GM15510 (cell line): ENCODE measurements around the gene GMDS.

ENCODE experiments used
- POLR2A ChIP-seq: IDR thresholded peaks from 3 replicates; pipeline ENCODE4 v1.6.1; 2011; ENCODE audit warnings: borderline replicate concordance; ENCODE audit not compliant: insufficient read length; ENCODE audit errors: extremely low read depth

The GMDS gene

GRCh38 chr6:2086326-2086965 lies 159.0 kb downstream of the GMDS start:
- TF ChIP-seq POLR2A = no peak

GRCh38 chr6:2085657-2086056 lies 159.7 kb downstream of the GMDS start:
- TF ChIP-seq POLR2A = no peak

GRCh38 chr6:2081155-2082138 lies 164.0 kb downstream of the GMDS start:
- TF ChIP-seq POLR2A = no peak

GRCh38 chr6:2078888-2079287 lies 166.5 kb downstream of the GMDS start:
- no peak for TF ChIP-seq POLR2A

DNA sequence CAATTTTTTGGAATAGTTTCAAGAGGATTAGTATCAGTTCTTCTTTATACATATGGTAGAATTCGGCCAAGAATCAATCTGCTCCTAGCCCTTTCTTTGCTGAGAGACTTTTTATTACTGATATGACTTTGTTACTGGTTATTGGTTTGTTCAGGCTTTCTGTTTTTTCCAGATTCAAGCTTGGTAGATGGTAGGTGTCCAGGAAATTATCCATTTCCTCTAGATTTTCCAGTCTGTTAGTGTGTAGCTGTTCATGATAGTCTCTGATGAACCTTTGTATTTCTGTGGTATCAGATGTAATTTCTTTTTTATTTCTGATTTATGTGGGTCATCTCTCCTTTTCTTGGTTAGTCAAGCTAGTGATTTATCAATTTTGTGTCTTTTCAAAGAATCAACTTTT lies 167.6 kb downstream of the GMDS start:
- TF ChIP-seq POLR2A = no peak

- TF ChIP-seq POLR2A = no peak
Measured at GRCh38 chr6:2073476-2073875, 171.9 kb downstream of the GMDS start.

- no peak for TF ChIP-seq POLR2A
Measured at GRCh38 chr6:2072453-2072852, 173.0 kb downstream of the GMDS start.

- TF ChIP-seq POLR2A = no peak
Measured at GRCh38 chr6:2063547-2063946, 181.9 kb downstream of the GMDS start.

- TF ChIP-seq POLR2A = no peak
Measured at GRCh38 chr6:2061880-2062279, 183.5 kb downstream of the GMDS start.

GRCh38 chr6:2055911-2056310 lies 189.5 kb downstream of the GMDS start:
- TF ChIP-seq POLR2A = no peak

DNA sequence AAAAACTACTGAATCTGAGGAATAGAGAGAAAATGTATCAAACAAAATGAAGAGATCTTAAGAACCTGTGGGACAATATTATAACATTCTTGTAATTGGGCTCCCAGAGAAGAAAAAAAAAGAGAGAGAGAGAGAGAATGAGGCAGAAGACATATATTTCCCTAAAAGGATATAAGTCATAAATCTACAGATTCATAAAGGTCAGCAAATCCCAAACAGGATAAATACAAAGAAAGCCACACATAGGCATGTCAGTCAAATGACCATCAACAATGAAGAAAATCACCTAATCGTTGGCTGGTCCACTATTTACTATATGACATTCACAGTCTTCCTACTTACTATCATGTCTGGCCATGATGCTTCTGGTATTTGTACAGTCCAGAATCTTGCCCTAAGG lies 190.3 kb downstream of the GMDS start:
- TF ChIP-seq POLR2A = no peak

GRCh38 chr6:2054516-2055067 lies 190.8 kb downstream of the GMDS start:
- TF ChIP-seq POLR2A = no peak

- TF ChIP-seq POLR2A = no peak
Measured at GRCh38 chr6:2053691-2054090, 191.7 kb downstream of the GMDS start.

GRCh38 chr6:2047855-2048254 lies 197.6 kb downstream of the GMDS start:
- no peak for TF ChIP-seq POLR2A

GRCh38 chr6:2044192-2044591 lies 201.2 kb downstream of the GMDS start:
- TF ChIP-seq POLR2A = no peak

- no peak for TF ChIP-seq POLR2A
Measured at GRCh38 chr6:2042956-2043648, 202.3 kb downstream of the GMDS start.

GRCh38 chr6:2038092-2038491 lies 207.3 kb downstream of the GMDS start:
- no peak for TF ChIP-seq POLR2A
